HepG2 (cell line): ENCODE data around the gene ESRP2. TPM values are rescaled to one million over a fixed set of nuclear protein-coding genes. Genes with fewer than 3 reads are reported as not detected.

Experiments used
- ARNTL ChIP-seq: sonication (generic); formaldehyde crosslinking; IDR thresholded peaks from 2 replicates; pipeline ENCODE4 v1.4.0; 2020; ENCODE audit warnings: mild to moderate bottlenecking, missing genetic modification reagents
- ATM ChIP-seq: fragments of 450-650 bp; IDR thresholded peaks from 2 replicates; pipeline ENCODE4 v1.7.1; 2017; ENCODE audit warnings: mild to moderate bottlenecking, borderline replicate concordance
- CEBPZ ChIP-seq: IDR thresholded peaks from 2 replicates; pipeline ENCODE4 v1.6.1; 2012; ENCODE audit warnings: low read length, improper control_type of control experiment
- ERF ChIP-seq: IDR thresholded peaks from 2 replicates; pipeline ENCODE4 v1.6.1; 2018; ENCODE audit warnings: missing biosample characterization, missing genetic modification reagents
- ETV5 ChIP-seq: IDR thresholded peaks from 2 replicates; pipeline ENCODE4 v1.6.1; 2018; ENCODE audit warnings: missing biosample characterization, missing genetic modification reagents, inconsistent platforms, borderline replicate concordance
- FOXO1 ChIP-seq: sonication (generic); formaldehyde crosslinking; IDR thresholded peaks from 2 replicates; pipeline ENCODE4 v1.4.0; 2020; ENCODE audit warnings: missing genetic modification reagents
- GPN1 ChIP-seq: sonication (generic); formaldehyde crosslinking; IDR thresholded peaks from 2 replicates; pipeline ENCODE4 v1.5.1; 2020; ENCODE audit warnings: missing genetic modification reagents, borderline replicate concordance
- HDAC6 ChIP-seq: fragments of 200-600 bp; sonication (generic); IDR thresholded peaks from 2 replicates; pipeline ENCODE4 v1.7.0; 2017; ENCODE audit warnings: mild to moderate bottlenecking, antibody characterized with exemption, low read length, low read depth
- LRRFIP1 ChIP-seq: sonication (generic); formaldehyde crosslinking; conservative IDR thresholded peaks from 2 replicates; pipeline ENCODE4 v1.4.0; 2020; ENCODE audit warnings: missing genetic modification reagents
- MAFG ChIP-seq: sonication (generic); formaldehyde crosslinking; IDR thresholded peaks from 2 replicates; pipeline ENCODE4 v1.5.1; 2020; ENCODE audit warnings: mild to moderate bottlenecking, missing genetic modification reagents
- NR3C1 ChIP-seq: sonication (generic); formaldehyde crosslinking; IDR thresholded peaks from 2 replicates; pipeline ENCODE4 v1.4.0; 2020; ENCODE audit warnings: missing genetic modification reagents
- PBX3 ChIP-seq: sonication (generic); formaldehyde crosslinking; IDR thresholded peaks from 2 replicates; pipeline ENCODE4 v1.8.1; 2023; ENCODE audit warnings: missing genetic modification reagents, inconsistent platforms, borderline replicate concordance
- PLRG1 ChIP-seq: fragments of 450-650 bp; conservative IDR thresholded peaks from 2 replicates; pipeline ENCODE4 v1.6.1; 2016
- RNF2 ChIP-seq: fragments of 450-650 bp; conservative IDR thresholded peaks from 2 replicates; pipeline ENCODE4 v1.6.1; 2016; ENCODE audit warnings: low read depth
- SALL2 ChIP-seq: sonication (generic); formaldehyde crosslinking; IDR thresholded peaks from 2 replicates; pipeline ENCODE4 v1.8.1; 2023; ENCODE audit warnings: mild to moderate bottlenecking, missing genetic modification reagents, inconsistent platforms
- THAP7 ChIP-seq: sonication (generic); formaldehyde crosslinking; IDR thresholded peaks from 2 replicates; pipeline ENCODE4 v1.8.1; 2023; ENCODE audit warnings: mild to moderate bottlenecking, missing genetic modification reagents
- YY1 ChIP-seq: IDR thresholded peaks from 2 replicates; pipeline ENCODE4 v1.6.1; 2011; ENCODE audit warnings: low read length, low read depth, moderate library complexity, mild to moderate bottlenecking; ENCODE audit not compliant: insufficient read depth, insufficient replicate concordance
- ZBTB1 ChIP-seq: sonication (generic); formaldehyde crosslinking; IDR thresholded peaks from 2 replicates; pipeline ENCODE4 v1.4.0; 2020; ENCODE audit warnings: missing genetic modification reagents, borderline replicate concordance
- ZBTB7B ChIP-seq: sonication (generic); formaldehyde crosslinking; IDR thresholded peaks from 2 replicates; pipeline ENCODE4 v1.4.0; 2020; ENCODE audit warnings: missing genetic modification reagents
- ZIK1 ChIP-seq: sonication (generic); formaldehyde crosslinking; IDR thresholded peaks from 2 replicates; pipeline ENCODE4 v1.5.0; 2020; ENCODE audit warnings: mild to moderate bottlenecking, low read depth, missing genetic modification reagents, borderline replicate concordance
- ZKSCAN8 ChIP-seq: IDR thresholded peaks from 2 replicates; pipeline ENCODE4 v1.6.1; 2016; ENCODE audit warnings: borderline replicate concordance, missing genetic modification reagents, missing compliant biosample characterization
- ZNF274 ChIP-seq: sonication (generic); formaldehyde crosslinking; IDR thresholded peaks from 2 replicates; pipeline ENCODE4 v1.5.1; 2020; ENCODE audit warnings: mild to moderate bottlenecking, missing genetic modification reagents
- ZNF709 ChIP-seq: sonication (generic); formaldehyde crosslinking; IDR thresholded peaks from 2 replicates; pipeline ENCODE4 v1.5.0; 2020; ENCODE audit warnings: mild to moderate bottlenecking, missing genetic modification reagents
- polyA plus RNA-seq, 8 experiments: library from polyadenylated mRNA; depleted of rRNA in 3 of 8; stranded (reverse) in 7 of 8; unstranded in 1 of 8; fragments of >200 nt; fragmentation: Illumina TruSeq in 4 of 8; extraction: Trizol in 4 of 8; gene quantifications; 2 replicates each; pipeline versions ENCODE4 v1.2.1 to v1.2.3, GENCODE V29; 2011 to 2016; ENCODE audit warnings: low read depth in 4 of 8, missing spikeins in 1 of 8, mixed read lengths in 1 of 8; ENCODE audit not compliant: insufficient read depth in 1 of 8
- total RNA-seq, 5 experiments: library from RNA; depleted of rRNA; stranded (reverse); fragments of >200 nt; fragmentation: Illumina TruSeq; extraction: Trizol; gene quantifications; 2 replicates each; pipeline ENCODE4 v1.2.3, GENCODE V29; 2016; ENCODE audit warnings: low read depth in 1 of 5

The ESRP2 gene
- total and polyA plus RNA-seq, 2 of the 13 experiments (the other 11 are each of a cell fraction or from before 2014, with no cell fraction given): 21.1 to 32.4 TPM

GRCh38 chr16:68265078-68265920, 29.4 kb upstream of the ESRP2 start (continued):
- TF ChIP-seq ZKSCAN8 (CRISPR knock-in tag) (peak; percentile 99), THAP7 (CRISPR knock-in tag) (no peak; the same call in 1 of the 2 replicates), RNF2 (no peak), ZIK1 (CRISPR knock-in tag) (no peak), NR3C1 (CRISPR knock-in tag) (no peak), ZBTB1 (no peak), ARNTL (CRISPR knock-in tag) (peak; percentile 92), GPN1 (no peak), ZBTB7B (peak; percentile 73), FOXO1 (CRISPR knock-in tag) (peak; percentile 87; the same call in 1 of the 2 replicates), PBX3 (CRISPR knock-in tag) (no peak), YY1 (no peak), ZNF709 (CRISPR knock-in tag) (no peak), PLRG1 (no peak), SALL2 (CRISPR knock-in tag) (no peak), LRRFIP1 (CRISPR knock-in tag) (peak; percentile 31; the same call in 1 of the 2 replicates), ATM (peak; percentile 63; the same call in 1 of the 2 replicates), MAFG (CRISPR knock-in tag) (no peak), ETV5 (CRISPR knock-in tag) (peak; percentile 80), HDAC6 (no peak), ERF (CRISPR knock-in tag) (peak; percentile 89; the same call in 1 of the 2 replicates), ZNF274 (CRISPR knock-in tag) (no peak; the same call in 1 of the 2 replicates), CEBPZ (no peak)
